ENCODE results near the gene HOXA4. TPM values are rescaled to one million over a fixed set of nuclear protein-coding genes. Genes with fewer than 3 reads are reported as not detected.
A peak's percentile ranks its signal among the peaks of the same experiment; 100 is the strongest.

Gene HOXA4
- total RNA-seq, 4 donors from 2014 or later: 0.14 to 7.7 (median 0.26) TPM; not detected in 1

DNA sequence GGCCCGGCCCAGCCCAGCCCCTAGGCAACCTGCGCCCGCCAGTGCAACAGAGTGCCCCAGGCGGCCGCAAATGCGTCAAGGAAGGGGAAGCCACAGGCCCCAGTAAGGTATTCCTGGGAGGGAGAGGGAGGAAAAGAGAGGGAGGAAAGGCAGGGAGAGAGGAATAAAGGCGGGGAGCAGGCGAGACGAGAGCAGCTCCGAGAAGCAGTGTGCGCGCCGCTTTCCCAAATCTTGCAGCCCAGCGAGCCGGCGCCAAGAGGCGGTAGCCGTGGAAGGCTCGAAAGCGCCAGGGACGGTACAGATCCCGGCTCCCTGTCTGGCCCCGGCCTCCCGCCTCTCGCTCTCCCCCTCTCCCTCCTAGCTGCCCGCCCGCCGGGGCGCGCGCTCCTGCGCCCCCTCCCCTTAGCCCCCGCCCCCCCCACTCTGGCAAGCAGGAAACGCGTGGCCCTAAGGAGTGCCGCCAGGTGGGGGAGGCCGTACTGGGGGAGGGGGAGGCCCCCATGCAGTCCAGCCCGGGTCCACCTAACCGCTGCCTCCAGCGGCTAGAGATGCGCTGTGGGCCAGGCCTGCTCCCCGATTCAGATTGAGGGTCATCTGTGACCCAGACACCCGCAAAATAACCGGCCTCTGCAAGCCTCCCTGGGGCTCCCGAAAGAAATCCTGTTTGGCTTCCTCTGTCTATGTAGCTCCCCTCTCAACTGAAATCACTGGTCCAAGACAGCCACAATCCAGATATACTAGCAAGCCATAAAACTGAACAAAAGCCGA lies 39.3 kb upstream of the HOXA4 start:
- Histone ChIP-seq H3K4me3 (peak overlapping the region; percentile 58 to 66), H3K9me3 (no peaks in the 10 kb centered on the region), H3K27ac (peak overlapping the region; percentile 94 to 96), H3K4me1 (no peaks in the 10 kb centered on the region), H3K36me3 (no peaks in the 10 kb centered on the region), H3K27me3 (no peaks in the 10 kb centered on the region)
- intact Hi-C loops (cut with DNase I; ENCODE audit: low total_unique reads): loop anchor here (5.0 kb wide), 1 partner anchor 1313 kb away; no protein-coding TSS in a partner anchor
- no peak for TF ChIP-seq POLR2A (IDR thresholded peaks at IDR 0.05)
- TF ChIP-seq, protein P1, sequence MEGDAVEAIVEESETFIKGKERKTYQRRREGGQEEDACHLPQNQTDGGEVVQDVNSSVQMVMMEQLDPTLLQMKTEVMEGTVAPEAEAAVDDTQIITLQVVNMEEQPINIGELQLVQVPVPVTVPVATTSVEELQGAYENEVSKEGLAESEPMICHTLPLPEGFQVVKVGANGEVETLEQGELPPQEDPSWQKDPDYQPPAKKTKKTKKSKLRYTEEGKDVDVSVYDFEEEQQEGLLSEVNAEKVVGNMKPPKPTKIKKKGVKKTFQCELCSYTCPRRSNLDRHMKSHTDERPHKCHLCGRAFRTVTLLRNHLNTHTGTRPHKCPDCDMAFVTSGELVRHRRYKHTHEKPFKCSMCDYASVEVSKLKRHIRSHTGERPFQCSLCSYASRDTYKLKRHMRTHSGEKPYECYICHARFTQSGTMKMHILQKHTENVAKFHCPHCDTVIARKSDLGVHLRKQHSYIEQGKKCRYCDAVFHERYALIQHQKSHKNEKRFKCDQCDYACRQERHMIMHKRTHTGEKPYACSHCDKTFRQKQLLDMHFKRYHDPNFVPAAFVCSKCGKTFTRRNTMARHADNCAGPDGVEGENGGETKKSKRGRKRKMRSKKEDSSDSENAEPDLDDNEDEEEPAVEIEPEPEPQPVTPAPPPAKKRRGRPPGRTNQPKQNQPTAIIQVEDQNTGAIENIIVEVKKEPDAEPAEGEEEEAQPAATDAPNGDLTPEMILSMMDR (IDR thresholded peaks at IDR 0.05): no peak
- DNase-seq: peak in 1 of 2 donors; percentile 41

DNA sequence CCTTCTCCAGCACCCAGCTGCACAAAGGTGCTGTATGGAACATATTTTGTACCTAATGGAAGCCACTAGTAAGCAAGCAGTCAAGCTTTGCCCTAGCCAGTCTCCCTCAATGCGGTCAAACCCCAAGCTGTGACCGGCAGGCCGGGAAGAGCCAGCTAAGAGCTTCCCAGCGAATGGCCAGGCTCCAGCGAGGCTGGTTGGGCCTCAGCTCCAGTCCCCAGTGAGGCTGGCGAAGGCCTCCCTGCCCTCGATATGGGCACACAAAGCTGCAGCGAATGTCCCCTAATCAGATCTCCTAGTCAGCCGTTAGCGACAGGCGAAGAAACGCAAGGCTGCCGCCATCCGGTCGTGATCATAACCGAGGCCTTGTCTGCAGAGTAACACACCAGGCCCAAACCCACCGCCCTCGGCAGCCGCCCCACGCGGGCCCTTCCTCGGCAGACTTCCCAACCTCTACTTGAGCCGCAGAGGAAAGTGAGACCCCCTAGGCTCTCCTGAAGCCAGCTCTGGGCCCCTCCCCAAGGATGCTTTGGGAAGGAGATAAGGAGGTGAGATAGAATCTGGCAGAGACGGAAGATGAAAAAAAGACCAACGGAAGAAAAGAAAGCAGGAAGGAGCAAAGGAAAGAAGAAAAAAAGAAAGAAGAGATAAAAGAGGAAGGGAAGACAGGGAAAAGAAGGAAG lies 37.8 kb upstream of the HOXA4 start:
- TF ChIP-seq, protein P1 (IDR thresholded peaks at IDR 0.05): no peak
- TF ChIP-seq POLR2A (IDR thresholded peaks at IDR 0.05): no peak
- H3K4me1 ChIP-seq: no peaks in the 10 kb centered on the region
- no peaks in the 10 kb centered on the region for H3K27me3 ChIP-seq
- H3K36me3 ChIP-seq: no peaks in the 10 kb centered on the region
- H3K4me3 ChIP-seq: peak overlapping the region; percentile 58 to 66
- H3K9me3 ChIP-seq: no peaks in the 10 kb centered on the region
- peak; percentile 71 to 78 for DNase-seq
- intact Hi-C loops (cut with DNase I; ENCODE audit: low total_unique reads): loop anchor here (5.0 kb wide), 1 partner anchor 1311 kb away; no protein-coding TSS in a partner anchor
- H3K27ac ChIP-seq: peak overlapping the region; percentile 94 to 96

DNA sequence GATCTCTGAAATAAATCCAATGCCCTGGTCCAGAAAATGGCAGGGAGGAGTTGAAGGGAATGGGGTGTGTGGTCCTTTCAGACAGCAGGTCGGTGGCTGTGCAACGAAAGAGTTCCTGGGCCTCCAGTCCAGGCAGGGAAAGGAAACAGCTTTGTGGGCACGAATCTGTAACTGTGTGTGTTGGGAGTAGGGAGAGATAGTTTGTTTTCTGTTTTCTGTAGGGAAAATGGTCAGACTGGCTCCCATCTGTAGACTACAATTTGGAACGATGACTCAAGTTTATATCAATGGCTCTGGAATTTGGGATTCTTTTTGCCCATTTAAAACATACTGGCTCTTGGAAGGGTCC lies 37.3 kb upstream of the HOXA4 start:
- Histone ChIP-seq H3K27ac (peak overlapping the region; percentile 94 to 96), H3K27me3 (no peaks in the 10 kb centered on the region), H3K4me3 (peak overlapping the region; percentile 58 to 66), H3K36me3 (no peaks in the 10 kb centered on the region), H3K4me1 (no peaks in the 10 kb centered on the region), H3K9me3 (no peaks in the 10 kb centered on the region)
- intact Hi-C loops (cut with DNase I; ENCODE audit: low total_unique reads): loop anchor here (5.0 kb wide), 1 partner anchor 1311 kb away; no protein-coding TSS in a partner anchor
- peak in 1 of 2 donors; percentile 13 for DNase-seq
- TF ChIP-seq, protein P1 (IDR thresholded peaks at IDR 0.05): no peak
- no peak for TF ChIP-seq POLR2A (IDR thresholded peaks at IDR 0.05)

DNA sequence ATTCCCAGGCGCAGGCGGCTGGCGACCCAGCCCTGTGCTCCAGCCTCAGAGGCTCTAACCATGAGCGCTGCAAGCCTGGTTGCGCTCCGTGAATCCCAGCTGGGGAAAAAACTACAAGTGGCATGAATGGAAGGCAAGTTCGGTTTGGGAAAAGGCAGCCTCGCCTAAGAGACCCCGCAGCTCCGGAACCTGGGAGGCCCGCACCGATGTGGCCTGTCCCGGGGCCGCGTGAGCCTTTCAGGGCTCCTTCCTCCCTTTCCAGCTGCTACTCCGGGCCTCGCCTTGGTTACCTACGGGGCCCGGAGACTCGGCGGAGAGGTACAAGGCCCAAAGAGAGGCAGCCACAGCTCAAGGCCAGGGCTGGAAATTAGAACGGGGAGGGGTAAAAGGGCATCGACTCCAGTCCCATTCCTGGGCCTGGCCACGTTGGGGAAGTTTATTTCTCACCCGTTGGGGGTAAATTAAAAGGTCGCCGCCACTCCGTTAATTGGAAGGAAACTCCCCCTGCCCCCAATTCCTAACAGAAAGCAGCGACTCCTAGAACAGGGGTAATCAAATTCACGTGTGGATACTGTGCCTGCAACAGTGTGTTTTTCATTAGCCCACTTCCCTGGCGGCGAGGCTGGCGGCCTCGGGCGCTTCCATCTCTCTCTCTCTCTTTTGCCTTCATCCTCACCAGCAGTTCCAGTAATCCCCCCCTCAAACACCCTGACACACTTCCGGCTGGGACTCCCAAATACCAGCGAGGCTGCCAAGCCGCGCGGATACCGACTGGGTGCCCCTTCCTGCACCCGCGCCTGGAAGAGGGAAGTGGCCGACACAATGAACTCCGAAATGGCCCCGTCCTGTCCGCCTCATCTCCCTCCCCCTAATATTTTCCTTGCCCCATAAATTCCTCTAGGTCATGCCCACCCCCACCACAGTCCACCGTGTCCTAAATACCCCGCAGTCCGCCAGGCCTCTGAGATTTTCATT lies 36.3 kb upstream of the HOXA4 start:
- intact Hi-C loops (cut with DNase I; ENCODE audit: low total_unique reads): loop anchor here (5.0 kb wide), 1 partner anchor 1310 kb away; no protein-coding TSS in a partner anchor
- Histone ChIP-seq H3K27ac (peak overlapping the region; percentile 94 to 96), H3K4me3 (peak overlapping the region; percentile 58 to 66)

More for the DNA sequence above, 36.3 kb upstream of the HOXA4 start:
- Histone ChIP-seq H3K9me3 (no peaks in the 10 kb centered on the region), H3K27me3 (no peaks in the 10 kb centered on the region), H3K4me1 (no peaks in the 10 kb centered on the region), H3K36me3 (no peaks in the 10 kb centered on the region)
- TF ChIP-seq, protein P1 (IDR thresholded peaks at IDR 0.05): no peak
- TF ChIP-seq POLR2A (IDR thresholded peaks at IDR 0.05): no peak
- DNase-seq: peak in 1 of 2 donors; percentile 53
